Parathyroid adenoma (tissue), 2 donors: Measurements from ENCODE around the gene INPP5A.
"Not testable (repeated sequence)": the region's sequence is repeated elsewhere in the genome, so short reads cannot be mapped to it uniquely, and the experiment has no call there.

Experiments used
- H2AFZ ChIP-seq: fragments of 300-600 bp; sonication (generic); one replicate; pipeline ENCODE4 v1.7.0; 2017; ENCODE audit warnings: antibody characterized with exemption, mild to moderate bottlenecking
- H3K27ac ChIP-seq: fragments of 300-600 bp; sonication (generic); one replicate; pipeline ENCODE4 v1.7.0; 2017
- H3K27me3 ChIP-seq: fragments of 300-600 bp; sonication (generic); one replicate; pipeline ENCODE4 v1.7.0; 2017; ENCODE audit warnings: low read length; ENCODE audit not compliant: control insufficient read depth, insufficient read depth
- H3K36me3 ChIP-seq: fragments of 300-600 bp; sonication (generic); one replicate; pipeline ENCODE4 v1.7.0; 2017; ENCODE audit warnings: low read length; ENCODE audit not compliant: control insufficient read depth, insufficient read depth
- H3K4me1 ChIP-seq: fragments of 300-600 bp; sonication (generic); one replicate; pipeline ENCODE4 v1.7.0; 2017; ENCODE audit warnings: control low read depth
- H3K4me2 ChIP-seq: fragments of 300-600 bp; sonication (generic); one replicate; pipeline ENCODE4 v1.7.0; 2017; ENCODE audit warnings: low read length
- H3K4me3 ChIP-seq: fragments of 300-600 bp; sonication (generic); one replicate; pipeline ENCODE4 v1.7.0; 2017; ENCODE audit warnings: low read depth, low read length
- H3K79me2 ChIP-seq: fragments of 300-600 bp; sonication (generic); one replicate; pipeline ENCODE4 v1.7.0; 2017; ENCODE audit warnings: control low read depth
- H3K9ac ChIP-seq: fragments of 300-600 bp; sonication (generic); one replicate; pipeline ENCODE4 v1.7.0; 2017; ENCODE audit warnings: mild to moderate bottlenecking
- H3K9me3 ChIP-seq: fragments of 300-600 bp; sonication (generic); one replicate; pipeline ENCODE4 v1.7.0; 2017; ENCODE audit warnings: low read length; ENCODE audit not compliant: control insufficient read depth
- CTCF ChIP-seq: fragments of 300-600 bp; sonication (generic); IDR thresholded peaks from one replicate; pipeline ENCODE4 v1.7.0; 2017; ENCODE audit warnings: antibody characterized with exemption, mild to moderate bottlenecking
- donor health status: primary hyperparathyroidism.

Gene INPP5A

DNA sequence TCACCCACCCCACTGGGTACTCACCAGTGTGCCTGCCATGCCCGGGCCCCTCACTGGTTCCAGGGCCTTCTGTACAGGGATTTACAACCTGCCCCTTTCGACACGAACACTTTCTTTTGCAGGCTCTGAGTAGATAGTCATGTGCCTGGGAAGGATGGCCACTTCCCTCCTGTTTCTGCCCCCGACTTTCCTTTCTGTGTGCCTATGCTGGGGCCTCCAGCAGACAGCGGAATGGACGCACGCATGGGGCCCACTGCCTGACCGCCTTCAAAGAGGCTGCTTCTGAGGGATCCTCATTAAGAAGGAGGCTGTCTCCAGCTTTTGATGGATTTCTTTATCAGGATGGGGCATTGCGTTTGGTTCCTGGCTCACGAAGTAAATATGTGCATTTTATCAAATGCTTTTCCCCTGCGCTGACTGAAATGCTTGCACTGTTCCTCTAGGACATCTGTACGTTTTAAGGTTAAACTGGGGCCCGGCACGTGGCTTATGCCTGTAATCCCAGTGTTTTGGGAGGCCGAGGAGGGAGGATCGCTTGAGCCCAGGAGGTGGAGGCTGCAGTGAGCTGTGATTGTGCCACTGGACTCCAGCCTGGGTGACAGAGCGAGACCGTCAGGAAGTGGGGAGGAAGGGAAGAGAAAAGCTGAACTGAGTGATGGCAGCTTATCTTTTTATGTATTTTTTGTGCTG, 277.7 kb downstream of the INPP5A start:
- Histone ChIP-seq H3K4me1 (no peaks in the 10 kb centered on the region), H3K9ac (no peak overlapping the region), H3K79me2 (no peaks in the 10 kb centered on the region), H3K4me2 (no peak overlapping the region), H3K27me3 (no peaks in the 10 kb centered on the region), H3K4me3 (no peak overlapping the region), H2AFZ (no peak overlapping the region), H3K9me3 (no peaks in the 10 kb centered on the region), H3K36me3 (no peaks in the 10 kb centered on the region), H3K27ac (no peak overlapping the region)
- no peak for TF ChIP-seq CTCF

DNA sequence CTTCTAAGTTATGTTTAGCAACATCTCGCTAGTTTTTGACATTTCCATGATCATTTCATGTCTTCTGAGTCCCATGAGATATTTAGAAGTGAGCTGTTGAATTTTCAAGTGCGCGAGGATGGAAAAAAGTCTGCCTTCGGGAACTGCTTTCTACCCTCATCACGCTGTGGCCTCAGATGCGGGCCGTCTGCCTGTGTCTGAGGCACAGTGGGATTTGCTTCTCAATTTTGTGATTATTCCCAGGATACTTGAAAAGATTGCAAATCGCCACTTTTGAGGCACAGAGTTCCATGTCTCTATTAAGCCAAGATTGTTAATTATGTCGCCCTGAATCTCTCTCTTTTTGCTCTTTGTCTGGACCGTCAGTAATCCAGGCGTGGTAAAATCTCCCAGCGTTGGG, 279.1 kb downstream of the INPP5A start:
- no peak for TF ChIP-seq CTCF
- H3K9ac ChIP-seq: no peak overlapping the region
- H3K79me2 ChIP-seq: no peaks in the 10 kb centered on the region
- no peaks in the 10 kb centered on the region for H3K27me3 ChIP-seq
- no peak overlapping the region for H2AFZ ChIP-seq
- H3K4me1 ChIP-seq: no peaks in the 10 kb centered on the region
- no peak overlapping the region for H3K27ac ChIP-seq
- H3K9me3 ChIP-seq: no peaks in the 10 kb centered on the region
- H3K36me3 ChIP-seq: no peaks in the 10 kb centered on the region
- H3K4me3 ChIP-seq: no peak overlapping the region
- H3K4me2 ChIP-seq: no peak overlapping the region

DNA sequence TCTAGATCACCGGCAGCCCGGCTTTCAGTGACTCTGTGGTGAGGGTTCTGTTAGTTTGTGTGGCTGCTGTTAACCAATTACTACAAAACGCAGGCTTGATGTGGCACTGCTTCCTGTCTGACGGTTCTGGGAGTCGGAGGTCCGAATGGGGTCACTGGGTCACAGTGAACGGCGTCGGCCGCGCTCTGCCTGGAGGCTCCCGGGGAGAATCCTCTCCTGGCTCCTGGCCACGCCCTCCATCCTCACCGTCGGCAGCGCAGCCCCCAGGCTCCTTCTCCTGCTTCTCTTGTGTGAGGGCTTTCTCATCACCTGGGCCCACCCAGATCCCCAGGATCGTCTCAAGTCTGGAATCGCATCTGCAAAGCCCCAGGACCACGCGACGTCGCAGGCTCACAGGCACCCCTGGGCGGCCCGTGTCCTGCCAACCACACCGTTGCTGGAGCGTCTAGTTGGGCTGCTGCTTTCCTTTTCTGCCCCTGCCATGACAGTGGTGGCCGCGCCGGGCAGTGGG, 280.2 kb downstream of the INPP5A start:
- Histone ChIP-seq H3K79me2 (no peaks in the 10 kb centered on the region), H3K4me3 (no peak overlapping the region), H3K9ac (no peak overlapping the region), H3K9me3 (no peaks in the 10 kb centered on the region), H3K4me1 (no peaks in the 10 kb centered on the region), H3K27ac (no peak overlapping the region), H3K4me2 (no peak overlapping the region), H2AFZ (no peak overlapping the region), H3K36me3 (no peaks in the 10 kb centered on the region), H3K27me3 (no peaks in the 10 kb centered on the region)
- no peak for TF ChIP-seq CTCF

- TF ChIP-seq CTCF: no peak
- H3K27me3 ChIP-seq: no peaks in the 10 kb centered on the region
These were observed 282.5 kb downstream of the INPP5A start for GRCh38 chr10:132820056-132820455.

GRCh38 chr10:132825783-132826523, 288.4 kb downstream of the INPP5A start:
- not testable (repeated sequence) for H3K79me2 ChIP-seq, H3K4me1 ChIP-seq, H3K4me2 ChIP-seq, H3K36me3 ChIP-seq, H3K9me3 ChIP-seq, H3K4me3 ChIP-seq, H3K9ac ChIP-seq, H2AFZ ChIP-seq, H3K27ac ChIP-seq, H3K27me3 ChIP-seq

More at GRCh38 chr10:132820056-132820455, 282.5 kb downstream of the INPP5A start:
- H3K9ac ChIP-seq: no peak overlapping the region
- no peak overlapping the region for H3K27ac ChIP-seq
- no peak overlapping the region for H3K4me2 ChIP-seq
- H3K79me2 ChIP-seq: no peaks in the 10 kb centered on the region
- H3K4me3 ChIP-seq: no peak overlapping the region
- H3K9me3 ChIP-seq: no peaks in the 10 kb centered on the region
- H3K36me3 ChIP-seq: no peaks in the 10 kb centered on the region
- H2AFZ ChIP-seq: no peak overlapping the region
- no peaks in the 10 kb centered on the region for H3K4me1 ChIP-seq
